ENCODE data around the gene GPR146. TPM values are rescaled to one million over a fixed set of nuclear protein-coding genes. Genes with fewer than 3 reads are reported as not detected.
"Not testable (repeated sequence)": the region's sequence is repeated elsewhere in the genome, so short reads cannot be mapped to it uniquely, and the experiment has no call there.

GPR146 gene
- total RNA-seq, 2 experiments from 2014 or later, result 2.1 to 4.1 TPM

DNA sequence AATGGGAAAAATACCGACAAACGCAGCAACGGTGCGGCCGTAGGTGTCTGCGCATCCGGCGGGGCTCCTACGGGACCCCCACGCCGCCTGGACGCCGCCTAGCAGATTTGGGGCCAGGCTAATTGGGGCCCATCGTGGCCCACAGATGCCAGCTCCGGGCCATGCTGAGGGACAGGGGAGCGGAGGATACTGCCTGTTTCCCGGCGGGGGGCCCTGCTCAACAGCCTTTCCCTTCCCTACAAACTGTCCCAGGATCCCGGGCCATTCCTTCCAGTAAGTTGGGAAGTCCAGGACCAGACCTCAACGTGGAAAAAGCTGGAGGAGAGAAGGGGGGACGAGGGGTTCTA lies 21.9 kb downstream of the GPR146 start:
- ATAC-seq (ENCODE audit: low read depth) (no peak), DNase-seq (no peak)
- H3K36me3 Mint-ChIP-seq, result peaks cover 1% of the 10 kb centered on the region
- POLR2A ChIA-PET, result interaction anchor here (2.2 kb wide), 1 partner anchor 73 kb away, joined by 26 read pairs; no protein-coding TSS in a partner anchor
- H3K4me1 Mint-ChIP-seq, result no peaks in the 10 kb centered on the region
- H3K4me3 Mint-ChIP-seq, result no peak overlapping the region
- H3K9me3 Mint-ChIP-seq, result no peaks in the 10 kb centered on the region
- H3K27ac Mint-ChIP-seq, result no peak overlapping the region
- H3K27me3 Mint-ChIP-seq, result no peaks in the 10 kb centered on the region

DNA sequence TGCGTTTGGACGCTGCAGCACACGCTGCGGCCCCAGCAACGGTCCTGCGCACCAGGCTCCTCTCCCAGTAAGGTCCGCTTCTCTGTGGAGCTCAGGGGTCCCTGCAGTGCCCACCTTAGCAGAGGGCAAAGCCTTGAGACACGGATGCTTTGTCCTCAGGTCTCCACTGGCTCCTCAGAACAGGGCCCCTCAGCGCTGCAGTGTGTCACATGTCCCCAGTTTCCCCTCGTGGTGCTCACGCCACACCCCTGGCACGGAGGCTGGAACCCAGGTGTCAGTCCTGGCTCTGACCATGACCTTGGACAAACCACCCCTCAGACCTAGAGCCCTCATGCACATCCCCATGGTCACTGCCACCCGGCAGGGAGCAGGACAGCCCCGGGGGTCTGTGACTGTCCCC lies 23.7 kb downstream of the GPR146 start:
- Mint-ChIP-seq H3K9me3 (no peaks in the 10 kb centered on the region), H3K27me3 (no peaks in the 10 kb centered on the region), H3K36me3 (peaks cover 1% of the 10 kb centered on the region), H3K4me3 (no peak overlapping the region), H3K4me1 (no peaks in the 10 kb centered on the region), H3K27ac (no peak overlapping the region)
- DNase-seq, result no peak
- POLR2A ChIA-PET, result no interaction called here
- ATAC-seq (ENCODE audit: low read depth), result no peak

- POLR2A ChIA-PET, result no interaction called here
- Mint-ChIP-seq H3K9me3 (no peaks in the 10 kb centered on the region), H3K27ac (no peak overlapping the region), H3K4me3 (no peak overlapping the region), H3K36me3 (peaks cover 1% of the 10 kb centered on the region), H3K27me3 (no peaks in the 10 kb centered on the region), H3K4me1 (no peaks in the 10 kb centered on the region)
- DNase-seq (no peak), ATAC-seq (ENCODE audit: low read depth) (no peak)
Measured at GRCh38 chr7:1068619-1069018, 24.3 kb downstream of the GPR146 start.

- Mint-ChIP-seq H3K27me3 (no peaks in the 10 kb centered on the region), H3K4me1 (no peaks in the 10 kb centered on the region), H3K9me3 (no peaks in the 10 kb centered on the region), H3K27ac (no peak overlapping the region), H3K36me3 (peaks cover 1% of the 10 kb centered on the region), H3K4me3 (no peak overlapping the region)
- POLR2A ChIA-PET, result no interaction called here
- ATAC-seq (ENCODE audit: low read depth), result no peak
- no peak for DNase-seq
Measured at GRCh38 chr7:1070544-1071011, 26.2 kb downstream of the GPR146 start.

DNA sequence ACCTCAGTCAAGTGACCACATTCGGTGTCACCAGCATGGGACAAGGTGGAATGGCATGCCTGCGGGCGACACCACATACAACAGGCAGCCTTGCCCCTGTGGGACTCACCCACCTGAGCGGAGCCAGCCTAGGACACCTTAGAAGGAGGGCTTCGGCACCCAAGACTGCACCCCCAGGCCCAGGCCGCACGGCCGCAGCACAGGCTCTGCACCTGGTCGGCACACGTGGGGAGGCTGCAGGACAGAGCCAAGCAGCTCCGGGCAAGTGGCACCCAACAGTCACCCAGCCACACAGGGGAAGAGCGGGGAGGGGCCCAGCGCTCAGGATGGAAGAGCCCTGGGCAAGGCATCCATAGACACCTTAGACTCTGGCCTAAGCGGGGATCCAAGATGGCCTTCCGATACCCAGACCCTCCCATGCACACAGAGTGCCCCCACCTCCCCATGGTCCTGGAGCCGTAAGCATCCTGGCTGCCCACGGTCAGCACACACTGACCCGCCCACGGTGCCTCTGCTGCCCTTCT lies 27.4 kb downstream of the GPR146 start:
- H3K27ac Mint-ChIP-seq, result no peak overlapping the region
- H3K4me1 Mint-ChIP-seq, result no peaks in the 10 kb centered on the region
- H3K27me3 Mint-ChIP-seq, result no peaks in the 10 kb centered on the region
- peaks cover 1% of the 10 kb centered on the region for H3K36me3 Mint-ChIP-seq
- ATAC-seq (ENCODE audit: low read depth) (no peak), DNase-seq (no peak)
- POLR2A ChIA-PET, result interaction anchor here (0.7 kb wide), 1 partner anchor 38 kb away, joined by 5 read pairs; no protein-coding TSS in a partner anchor
- no peak overlapping the region for H3K4me3 Mint-ChIP-seq
- no peaks in the 10 kb centered on the region for H3K9me3 Mint-ChIP-seq

DNA sequence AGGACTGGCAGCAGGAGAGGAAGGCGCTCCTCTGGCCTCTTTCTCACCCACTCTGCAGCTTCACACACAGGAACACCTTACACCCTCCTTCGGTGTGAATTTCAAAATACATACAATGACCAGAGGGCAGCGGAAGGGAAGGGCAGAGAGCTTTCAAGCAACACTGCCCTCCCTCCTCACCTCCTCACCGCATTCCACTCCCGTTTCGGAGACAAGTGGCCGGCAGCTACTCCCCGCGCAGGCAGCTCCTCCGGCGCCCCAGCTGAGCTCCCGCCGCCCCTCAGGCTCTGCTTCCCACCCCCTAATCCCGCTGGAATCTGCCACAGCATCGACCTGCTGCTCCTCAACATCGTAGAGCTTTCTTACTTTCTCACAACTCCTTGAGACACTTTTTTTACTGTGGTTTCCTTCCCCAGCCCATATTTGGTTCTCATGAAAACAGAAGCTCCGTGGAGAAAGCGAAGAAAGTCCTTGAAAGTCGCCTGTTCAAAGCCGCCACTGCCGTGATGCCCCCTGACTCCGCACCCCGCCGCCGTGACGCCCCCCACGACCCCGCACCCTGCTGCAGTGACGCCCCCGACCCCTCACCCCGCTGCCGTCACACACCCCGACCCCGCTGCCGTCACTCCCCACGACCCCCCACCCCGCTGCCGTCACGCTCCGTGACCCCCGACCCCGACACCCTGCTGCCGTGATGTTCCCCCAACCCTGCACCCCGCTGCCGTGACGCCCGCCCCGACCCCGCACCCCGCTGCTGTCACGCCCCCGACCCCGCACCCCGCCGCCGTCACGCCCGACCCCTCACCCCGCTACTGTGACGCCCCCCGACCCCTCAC lies 29.0 kb downstream of the GPR146 start:
- DNase-seq (no peak), ATAC-seq (ENCODE audit: low read depth) (no peak)
- Mint-ChIP-seq H3K36me3 (peaks cover 1% of the 10 kb centered on the region), H3K27me3 (no peaks in the 10 kb centered on the region), H3K4me3 (no peak overlapping the region), H3K9me3 (no peaks in the 10 kb centered on the region), H3K27ac (no peak overlapping the region), H3K4me1 (no peaks in the 10 kb centered on the region)
- POLR2A ChIA-PET, result interaction anchor here (0.6 kb wide), 1 partner anchor 65 kb away, joined by 3 read pairs; a partner anchor contains a TSS

DNA sequence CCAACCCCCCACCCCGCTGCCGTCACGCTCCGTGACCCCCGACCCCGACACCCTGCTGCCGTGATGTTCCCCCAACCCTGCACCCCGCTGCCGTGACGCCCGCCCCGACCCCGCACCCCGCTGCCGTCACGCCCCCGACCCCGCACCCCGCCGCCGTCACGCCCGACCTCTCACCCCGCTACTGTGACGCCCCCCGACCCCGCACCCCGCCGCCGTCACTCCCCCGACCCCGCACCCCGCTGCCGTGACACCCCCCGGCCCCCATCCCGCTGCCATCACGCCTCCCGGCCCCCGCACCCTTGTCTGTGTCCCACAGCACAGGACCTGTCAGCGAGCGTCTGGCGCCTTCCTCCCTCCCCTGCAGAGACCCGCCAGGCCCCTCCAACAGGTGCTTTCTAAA lies 29.7 kb downstream of the GPR146 start:
- not testable (repeated sequence) for H3K4me3 Mint-ChIP-seq, H3K36me3 Mint-ChIP-seq

DNA sequence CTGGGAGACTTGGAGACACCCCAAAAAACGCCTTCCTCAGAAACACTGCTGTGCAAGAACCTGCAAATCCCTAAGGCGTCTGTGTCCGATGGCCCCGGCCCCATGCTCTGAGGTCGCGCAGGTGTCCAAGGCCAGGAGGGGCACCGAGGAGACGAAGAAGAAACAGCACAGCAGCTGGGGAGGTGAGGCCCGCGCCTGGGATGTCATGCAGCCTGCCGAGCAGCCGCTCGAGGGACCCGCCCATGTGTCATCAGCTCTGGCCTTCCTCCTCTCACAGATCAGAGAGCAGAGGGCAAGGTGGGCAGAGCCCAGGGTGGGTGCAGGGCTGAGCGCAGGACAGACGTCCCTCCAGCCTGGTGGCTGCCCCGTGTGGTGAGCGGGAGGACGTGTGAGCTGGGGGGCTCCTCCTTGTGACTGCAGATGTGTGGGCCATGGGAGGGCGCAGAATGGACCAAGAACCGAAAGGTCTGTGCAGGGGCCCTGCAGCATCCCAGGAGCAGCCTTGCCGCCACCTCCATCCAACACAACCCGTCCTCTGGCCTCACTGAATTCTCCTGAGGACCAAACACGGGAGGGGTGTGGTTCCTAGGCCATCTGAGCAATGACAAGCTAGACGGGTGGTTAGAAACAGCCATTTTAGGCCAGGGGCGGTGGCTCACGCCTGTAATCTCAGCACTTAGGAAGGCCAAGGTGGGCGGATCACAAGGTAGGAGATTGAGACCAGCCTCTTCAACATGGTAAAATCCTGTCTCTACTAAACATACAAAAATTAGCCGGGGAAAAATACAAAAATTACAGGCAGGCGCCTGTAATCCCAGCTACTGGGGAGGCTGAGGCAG lies 30.5 kb downstream of the GPR146 start:
- no peak overlapping the region for H3K4me3 Mint-ChIP-seq
- H3K27me3 Mint-ChIP-seq, result no peaks in the 10 kb centered on the region
- no peak overlapping the region for H3K27ac Mint-ChIP-seq
- no peak for ATAC-seq (ENCODE audit: low read depth)
- no peak for DNase-seq
- H3K4me1 Mint-ChIP-seq, result no peaks in the 10 kb centered on the region
- peaks cover 1% of the 10 kb centered on the region for H3K36me3 Mint-ChIP-seq
- POLR2A ChIA-PET, result no interaction called here
- H3K9me3 Mint-ChIP-seq, result no peaks in the 10 kb centered on the region

More for the DNA sequence above, 29.7 kb downstream of the GPR146 start:
- DNase-seq; H3K27ac Mint-ChIP-seq; H3K27me3 Mint-ChIP-seq; H3K4me1 Mint-ChIP-seq; H3K9me3 Mint-ChIP-seq; ATAC-seq (ENCODE audit: low read depth): not testable (repeated sequence)
- POLR2A ChIA-PET, result interaction anchor here (0.6 kb wide), 1 partner anchor 64 kb away, joined by 3 read pairs; a partner anchor contains a TSS

GRCh38 chr7:1076184-1077072 lies 32.1 kb downstream of the GPR146 start:
- DNase-seq, result no peak
- Mint-ChIP-seq H3K36me3 (no peaks in the 10 kb centered on the region), H3K4me1 (no peaks in the 10 kb centered on the region), H3K27me3 (no peaks in the 10 kb centered on the region), H3K27ac (no peak overlapping the region), H3K4me3 (no peak overlapping the region), H3K9me3 (no peaks in the 10 kb centered on the region)
- POLR2A ChIA-PET, result no interaction called here
- ATAC-seq (ENCODE audit: low read depth), result no peak

GRCh38 chr7:1078519-1078918 lies 34.2 kb downstream of the GPR146 start:
- DNase-seq (no peak), ATAC-seq (ENCODE audit: low read depth) (no peak)
- no peaks in the 10 kb centered on the region for H3K36me3 Mint-ChIP-seq
- no peak overlapping the region for H3K27ac Mint-ChIP-seq
- POLR2A ChIA-PET, result no interaction called here
- H3K27me3 Mint-ChIP-seq, result no peaks in the 10 kb centered on the region
- H3K4me3 Mint-ChIP-seq, result no peak overlapping the region
- H3K4me1 Mint-ChIP-seq, result no peaks in the 10 kb centered on the region
- no peaks in the 10 kb centered on the region for H3K9me3 Mint-ChIP-seq

GRCh38 chr7:1078985-1079384 lies 34.6 kb downstream of the GPR146 start:
- H3K4me1 Mint-ChIP-seq, result no peaks in the 10 kb centered on the region
- H3K27ac Mint-ChIP-seq, result no peak overlapping the region
- H3K4me3 Mint-ChIP-seq, result no peak overlapping the region
- POLR2A ChIA-PET, result no interaction called here
- DNase-seq, result no peak
- ATAC-seq (ENCODE audit: low read depth), result no peak
- no peaks in the 10 kb centered on the region for H3K27me3 Mint-ChIP-seq
- H3K36me3 Mint-ChIP-seq, result no peaks in the 10 kb centered on the region
- H3K9me3 Mint-ChIP-seq, result no peaks in the 10 kb centered on the region

- DNase-seq (no peak), ATAC-seq (ENCODE audit: low read depth) (no peak)
- Mint-ChIP-seq H3K4me3 (no peak overlapping the region), H3K27ac (no peak overlapping the region), H3K9me3 (no peaks in the 10 kb centered on the region), H3K36me3 (no peaks in the 10 kb centered on the region), H3K4me1 (no peaks in the 10 kb centered on the region), H3K27me3 (no peaks in the 10 kb centered on the region)
- POLR2A ChIA-PET, result no interaction called here
Measured at GRCh38 chr7:1079546-1079945, 35.2 kb downstream of the GPR146 start.
